CD4-positive, alpha-beta memory T cell (primary cell): ENCODE measurements around the gene CDC23. TPM values are rescaled to one million over a fixed set of nuclear protein-coding genes. Genes with fewer than 3 reads are reported as not detected.
A peak's percentile ranks its signal among the peaks of the same experiment; 100 is the strongest.
"Not testable (repeated sequence)": the region's sequence is repeated elsewhere in the genome, so short reads cannot be mapped to it uniquely, and the experiment has no call there.

Experiments used
- CTCF ChIA-PET: fragments of 350-600 bp; sonication (Branson Sonifier 250); formaldehyde crosslinking; loops from one replicate; lab custom pipeline; 2021; ENCODE audit warnings: inconsistent platforms; ENCODE audit not compliant: partially characterized antibody; lab: Charles Lee
- POLR2A ChIA-PET: fragments of 350-600 bp; sonication (Branson Sonifier 250); formaldehyde crosslinking; loops from one replicate; lab custom pipeline; 2021; ENCODE audit not compliant: partially characterized antibody; lab: Charles Lee
- DNase-seq, 5 donors: peaks; one replicate each; pipeline versions ENCODE4 v3.0.0 to v3.0.0-alpha.2; 2020 to 2022; ENCODE audit warnings: mixed read lengths in 1 of 5
- H3K27ac ChIP-seq: one replicate; pipeline ENCODE4 v1.7.0; 2013; ENCODE audit warnings: low read depth, low read length
- H3K27me3 ChIP-seq: 2 replicates; pipeline ENCODE4 v1.7.0; 2013; ENCODE audit warnings: mild to moderate bottlenecking, low read length, moderate library complexity; ENCODE audit not compliant: insufficient read depth
- H3K36me3 ChIP-seq: 2 replicates; pipeline ENCODE4 v1.7.0; 2013; ENCODE audit warnings: mild to moderate bottlenecking, low read length, moderate library complexity; ENCODE audit not compliant: insufficient read depth
- H3K4me1 ChIP-seq: 2 replicates; pipeline ENCODE4 v1.7.0; 2013; ENCODE audit warnings: mild to moderate bottlenecking, low read length, moderate library complexity; ENCODE audit not compliant: insufficient read depth
- H3K4me3 ChIP-seq, 2 donors: one replicate each; pipeline ENCODE4 v1.7.0; 2013; ENCODE audit warnings: low read length in 2 of 2, mild to moderate bottlenecking in 1 of 2
- H3K9me3 ChIP-seq, 2 donors: one replicate each; pipeline ENCODE4 v1.7.0; 2013; ENCODE audit warnings: low read length in 2 of 2, control low read depth in 1 of 2; ENCODE audit not compliant: control insufficient read depth in 1 of 2
- H3K27ac Mint-ChIP-seq, 7 donors: one replicate each; pipeline ENCODE4 v1.8.0; 2020 to 2021; ENCODE audit warnings: mixed read lengths in 7 of 7, mild to moderate bottlenecking in 6 of 7, inconsistent platforms in 3 of 7, moderate library complexity in 3 of 7
- H3K27me3 Mint-ChIP-seq, 2 donors: one replicate each; pipeline ENCODE4 v1.8.0; 2020 to 2021; ENCODE audit warnings: mixed read lengths in 2 of 2
- H3K36me3 Mint-ChIP-seq, 2 donors: one replicate each; pipeline ENCODE4 v1.8.0; 2020 to 2021; ENCODE audit warnings: mixed read lengths in 2 of 2, inconsistent platforms in 1 of 2, mild to moderate bottlenecking in 1 of 2
- H3K4me1 Mint-ChIP-seq, 4 donors: one replicate each; pipeline ENCODE4 v1.8.0; 2020 to 2021; ENCODE audit warnings: mixed read lengths in 4 of 4, mild to moderate bottlenecking in 1 of 4
- H3K4me3 Mint-ChIP-seq, 8 donors: one replicate each; pipeline ENCODE4 v1.8.0; 2020 to 2021; ENCODE audit warnings: mixed read lengths in 8 of 8, mild to moderate bottlenecking in 7 of 8, moderate library complexity in 6 of 8, inconsistent platforms in 3 of 8
- H3K9me3 Mint-ChIP-seq, 8 donors: one replicate each; pipeline ENCODE4 v1.8.0; 2020 to 2021; ENCODE audit warnings: mixed read lengths in 8 of 8, mild to moderate bottlenecking in 5 of 8, inconsistent platforms in 3 of 8, moderate library complexity in 1 of 8
- intact Hi-C: fragments of 100-400 bp; cut with micrococcal nuclease; formaldehyde crosslinking; loops from one replicate; pipeline ENCODE4 v1.15.1; 2023
- polyA plus RNA-seq, 2 donors: library from polyadenylated mRNA; unstranded; fragments of 300-500 nt; fragmentation: Illumina TruSeq; gene quantifications; one replicate each; pipeline ENCODE4 v1.2.3, GENCODE V29; 2021
- total RNA-seq, 2 experiments: library from RNA; stranded (reverse); gene quantifications; one replicate each; pipeline ENCODE4 v1.2.3, GENCODE V29; 2021

CDC23 gene
- total and polyA plus RNA-seq, 4 experiments from 2014 or later = 25.5 to 32.5 (median 29.1) TPM

GRCh38 chr5:138216799-138217198 lies 3.7 kb upstream of the CDC23 start:
- CTCF ChIA-PET = interaction anchor here (0.9 to 1.1 kb wide), 2 partner anchors 14 to 138 kb away, joined by 3 read pairs; no protein-coding TSS in a partner anchor
- intact Hi-C loops = no loop called here
- H3K9me3 ChIP-seq = no peaks in the 10 kb centered on the region

GRCh38 chr5:138212828-138213160 lies 329 bp downstream of the CDC23 start:
- H3K27me3 ChIP-seq = no peaks in the 10 kb centered on the region
- Mint-ChIP-seq H3K4me1 (peaks cover 16 to 30% (median 23%) of the 10 kb centered on the region in 4 donors), H3K9me3 (no peaks in the 10 kb centered on the region), H3K36me3 (peaks cover 5 to 16% of the 10 kb centered on the region in 2 donors), H3K4me3 (peak overlapping the region; percentile 97 to 100 (median 98)), H3K27me3 (peaks cover 0 to 2% of the 10 kb centered on the region in 2 donors), H3K27ac (peak overlapping the region; percentile 88 to 98 (median 97))
- peaks cover 3% of the 10 kb centered on the region for H3K36me3 ChIP-seq
- no peaks in the 10 kb centered on the region for H3K9me3 ChIP-seq
- peaks cover 25% of the 10 kb centered on the region for H3K4me1 ChIP-seq
- ChIA-PET POLR2A (interaction anchor here (0.8 to 1.6 kb wide), 5 partner anchors 35 to 459 kb away, joined by 3 to 8 read pairs (median 4); partner anchors contain the start of genes CDC25C and FAM53C), CTCF (interaction anchor here (3.7 kb wide), 1 partner anchor 140 kb away, joined by 25 read pairs; the partner anchor contains the start of gene KDM3B)
- intact Hi-C loops = loop anchor here (1.0 kb wide), 3 partner anchors 34 to 140 kb away; partner anchors contain the start of genes BRD8, CDC25C and KDM3B
- peak overlapping the region; percentile 85 for H3K27ac ChIP-seq
- DNase-seq = no peak
- peak overlapping the region; percentile 97 to 100 for H3K4me3 ChIP-seq

More at GRCh38 chr5:138216799-138217198, 3.7 kb upstream of the CDC23 start:
- Mint-ChIP-seq H3K27me3 (peaks cover 3 to 5% of the 10 kb centered on the region in 2 donors), H3K36me3 (peaks cover 0 to 7% of the 10 kb centered on the region in 2 donors), H3K27ac (no peak overlapping the region), H3K4me1 (peaks cover 5 to 18% (median 11%) of the 10 kb centered on the region in 4 donors), H3K4me3 (no peak overlapping the region), H3K9me3 (no peaks in the 10 kb centered on the region)
- H3K4me3 ChIP-seq = no peak overlapping the region
- H3K27me3 ChIP-seq = no peaks in the 10 kb centered on the region
- no peak overlapping the region for H3K27ac ChIP-seq
- no peak for DNase-seq
- H3K36me3 ChIP-seq = no peaks in the 10 kb centered on the region
- H3K4me1 ChIP-seq = peaks cover 17% of the 10 kb centered on the region
- POLR2A ChIA-PET = no interaction called here

- peaks cover 16 to 30% (median 23%) of the 10 kb centered on the region in 4 donors for H3K4me1 Mint-ChIP-seq
- Histone ChIP-seq H3K27me3 (no peaks in the 10 kb centered on the region), H3K36me3 (peaks cover 3% of the 10 kb centered on the region), H3K27ac (no peak overlapping the region), H3K4me1 (peaks cover 25% of the 10 kb centered on the region), H3K4me3 (no peak overlapping the region), H3K9me3 (no peaks in the 10 kb centered on the region)
- no peaks in the 10 kb centered on the region for H3K9me3 Mint-ChIP-seq
- H3K27me3 Mint-ChIP-seq = no peaks in the 10 kb centered on the region
- H3K36me3 Mint-ChIP-seq = peaks cover 5 to 20% of the 10 kb centered on the region in 2 donors
- peak overlapping the region in 5 of 8 donors; percentile 43 to 75 (median 48) for H3K4me3 Mint-ChIP-seq
- peak overlapping the region in 2 of 7 donors; percentile 7 to 52 for H3K27ac Mint-ChIP-seq
- POLR2A ChIA-PET = interaction anchor here (0.6 kb wide), 1 partner anchor 121 kb away, joined by 3 read pairs; the partner anchor contains the start of gene CDC25C
- DNase-seq = no peak
- intact Hi-C loops = no loop called here
- CTCF ChIA-PET = no interaction called here
Observed at GRCh38 chr5:138210985-138211384, 2.1 kb downstream of the CDC23 start.

GRCh38 chr5:138193859-138194258 lies 19.3 kb downstream of the CDC23 start:
- H3K4me3 ChIP-seq, H3K27me3 ChIP-seq, H3K4me1 ChIP-seq, H3K9me3 ChIP-seq, intact Hi-C loops, CTCF ChIA-PET, POLR2A ChIA-PET, H3K4me1 Mint-ChIP-seq, H3K9me3 Mint-ChIP-seq, DNase-seq, H3K27me3 Mint-ChIP-seq, H3K27ac ChIP-seq, H3K4me3 Mint-ChIP-seq: not testable (repeated sequence)
- peaks cover 54% of the 10 kb centered on the region for H3K36me3 ChIP-seq
- Mint-ChIP-seq H3K36me3 (peaks cover 42 to 60% of the 10 kb centered on the region in 2 donors), H3K27ac (peak overlapping the region in 2 of 7 donors; percentile 70 to 79)

- no peaks in the 10 kb centered on the region for H3K4me1 ChIP-seq
- Mint-ChIP-seq H3K27ac (no peak overlapping the region), H3K36me3 (peaks cover 43 to 60% of the 10 kb centered on the region in 2 donors), H3K9me3 (no peaks in the 10 kb centered on the region), H3K4me3 (no peak overlapping the region), H3K27me3 (no peaks in the 10 kb centered on the region), H3K4me1 (no peaks in the 10 kb centered on the region)
- no peak overlapping the region for H3K4me3 ChIP-seq
- no peaks in the 10 kb centered on the region for H3K27me3 ChIP-seq
- ChIA-PET POLR2A (no interaction called here), CTCF (no interaction called here)
- no peaks in the 10 kb centered on the region for H3K9me3 ChIP-seq
- H3K36me3 ChIP-seq = peaks cover 55% of the 10 kb centered on the region
- no peak overlapping the region for H3K27ac ChIP-seq
- intact Hi-C loops = no loop called here
- no peak for DNase-seq
Observed at GRCh38 chr5:138192826-138193225, 20.3 kb downstream of the CDC23 start.

- no peak overlapping the region for H3K27ac ChIP-seq
- ChIA-PET CTCF (interaction anchor here (0.6 to 2.5 kb wide), 2 partner anchors 8 to 10 kb away, joined by 3 to 9 read pairs; partner anchors contain the start of genes BRD8 and KIF20A), POLR2A (no interaction called here)
- intact Hi-C loops = no loop called here
- no peaks in the 10 kb centered on the region for H3K4me1 ChIP-seq
- peaks cover 54% of the 10 kb centered on the region for H3K36me3 ChIP-seq
- H3K4me1 Mint-ChIP-seq = no peaks in the 10 kb centered on the region
- no peaks in the 10 kb centered on the region for H3K27me3 ChIP-seq
- no peaks in the 10 kb centered on the region for H3K9me3 ChIP-seq
- no peak overlapping the region for H3K4me3 ChIP-seq
- H3K9me3 Mint-ChIP-seq = no peaks in the 10 kb centered on the region
- H3K36me3 Mint-ChIP-seq = peaks cover 26 to 70% of the 10 kb centered on the region in 2 donors
- H3K4me3 Mint-ChIP-seq = no peak overlapping the region
- no peaks in the 10 kb centered on the region for H3K27me3 Mint-ChIP-seq
- DNase-seq = no peak
- H3K27ac Mint-ChIP-seq = no peak overlapping the region
Observed at GRCh38 chr5:138188626-138189025, 24.5 kb downstream of the CDC23 start.

GRCh38 chr5:138186002-138186447 lies 27.1 kb downstream of the CDC23 start:
- H3K27me3 ChIP-seq = no peaks in the 10 kb centered on the region
- Mint-ChIP-seq H3K4me1 (no peaks in the 10 kb centered on the region), H3K27ac (peak overlapping the region in 2 of 7 donors; percentile 13 to 31), H3K27me3 (no peaks in the 10 kb centered on the region), H3K36me3 (peaks cover 16 to 49% of the 10 kb centered on the region in 2 donors), H3K4me3 (no peak overlapping the region), H3K9me3 (no peaks in the 10 kb centered on the region)
- intact Hi-C loops = no loop called here
- no peak overlapping the region for H3K27ac ChIP-seq
- H3K9me3 ChIP-seq = no peaks in the 10 kb centered on the region
- peaks cover 35% of the 10 kb centered on the region for H3K36me3 ChIP-seq
- CTCF ChIA-PET = interaction anchor here (0.6 to 0.9 kb wide), 2 partner anchors 166 to 443 kb away, joined by 3 read pairs; partner anchors contain the start of gene KDM3B
- DNase-seq = no peak
- POLR2A ChIA-PET = no interaction called here
- no peaks in the 10 kb centered on the region for H3K4me1 ChIP-seq
- no peak overlapping the region for H3K4me3 ChIP-seq
